ENCODE measurements around the gene R3HCC1L.

DNA sequence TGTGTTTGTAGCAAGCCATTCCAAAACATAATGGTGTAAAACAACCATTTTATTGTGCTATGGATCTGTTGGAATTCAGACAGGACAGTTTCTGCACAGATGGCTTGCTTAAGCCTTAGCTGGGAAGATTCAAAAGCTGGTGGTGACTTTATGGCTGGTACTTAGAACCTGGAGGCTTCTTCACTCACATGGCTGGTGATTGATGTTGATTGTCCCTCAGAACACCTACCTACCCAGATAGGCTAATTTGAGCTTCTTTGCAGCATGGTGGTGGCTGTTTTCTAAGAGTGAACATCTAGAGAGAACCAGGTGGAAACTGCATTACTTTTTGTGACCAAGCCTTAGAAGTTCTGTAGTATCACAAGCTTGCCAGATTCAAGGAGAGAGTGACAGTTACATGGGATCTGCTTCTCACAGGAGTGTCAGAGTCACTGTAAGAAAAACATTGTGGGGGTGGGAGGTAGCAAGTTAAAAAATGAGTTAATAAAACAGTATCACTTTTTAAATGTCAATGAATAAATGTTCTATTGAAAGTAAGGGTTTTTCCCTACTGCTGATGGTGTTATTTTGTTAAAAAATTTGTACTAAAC, 7.1 kb downstream of the R3HCC1L start:
- TF ChIP-seq, protein P1, sequence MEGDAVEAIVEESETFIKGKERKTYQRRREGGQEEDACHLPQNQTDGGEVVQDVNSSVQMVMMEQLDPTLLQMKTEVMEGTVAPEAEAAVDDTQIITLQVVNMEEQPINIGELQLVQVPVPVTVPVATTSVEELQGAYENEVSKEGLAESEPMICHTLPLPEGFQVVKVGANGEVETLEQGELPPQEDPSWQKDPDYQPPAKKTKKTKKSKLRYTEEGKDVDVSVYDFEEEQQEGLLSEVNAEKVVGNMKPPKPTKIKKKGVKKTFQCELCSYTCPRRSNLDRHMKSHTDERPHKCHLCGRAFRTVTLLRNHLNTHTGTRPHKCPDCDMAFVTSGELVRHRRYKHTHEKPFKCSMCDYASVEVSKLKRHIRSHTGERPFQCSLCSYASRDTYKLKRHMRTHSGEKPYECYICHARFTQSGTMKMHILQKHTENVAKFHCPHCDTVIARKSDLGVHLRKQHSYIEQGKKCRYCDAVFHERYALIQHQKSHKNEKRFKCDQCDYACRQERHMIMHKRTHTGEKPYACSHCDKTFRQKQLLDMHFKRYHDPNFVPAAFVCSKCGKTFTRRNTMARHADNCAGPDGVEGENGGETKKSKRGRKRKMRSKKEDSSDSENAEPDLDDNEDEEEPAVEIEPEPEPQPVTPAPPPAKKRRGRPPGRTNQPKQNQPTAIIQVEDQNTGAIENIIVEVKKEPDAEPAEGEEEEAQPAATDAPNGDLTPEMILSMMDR (conservative IDR thresholded peaks at IDR 0.05; ENCODE audit: low read length): no peak
- TF ChIP-seq EZH2phosphoT487 (IDR thresholded peaks at IDR 0.05; ENCODE audit: borderline replicate concordance): no peak
